NT2/D1 (cell line): ENCODE data around the gene POLE.

ENCODE experiments used
- DNase-seq: peaks from one replicate; pipeline ENCODE4 v3.0.0-alpha.2; 2011; ENCODE audit warnings: low read depth, low spot score
- H3K27me3 ChIP-seq: 2 replicates; pipeline ENCODE4 v1.6.0; 2011; ENCODE audit warnings: mild to moderate bottlenecking; ENCODE audit not compliant: insufficient read length, insufficient read depth
- H3K36me3 ChIP-seq: 2 replicates; pipeline ENCODE4 v1.6.1; 2011; ENCODE audit warnings: mild to moderate bottlenecking, low read length, mixed read lengths; ENCODE audit not compliant: insufficient read depth, insufficient read length
- H3K4me1 ChIP-seq: 2 replicates; pipeline ENCODE4 v1.5.1; 2011; ENCODE audit not compliant: insufficient read depth, insufficient read length
- H3K4me3 ChIP-seq: 2 replicates; pipeline ENCODE4 v1.5.1; 2011; ENCODE audit warnings: low read depth; ENCODE audit not compliant: insufficient read length
- H3K9ac ChIP-seq: 2 replicates; pipeline ENCODE4 v1.6.0; 2011; ENCODE audit warnings: low read depth; ENCODE audit not compliant: insufficient read length
- H3K9me3 ChIP-seq: 2 replicates; pipeline ENCODE4 v1.5.1; 2011; ENCODE audit warnings: mild to moderate bottlenecking, low read length; ENCODE audit not compliant: insufficient read depth
- SUZ12 ChIP-seq: IDR thresholded peaks from 2 replicates; pipeline ENCODE4 v1.6.1; 2011; ENCODE audit not compliant: insufficient read length, insufficient read depth; ENCODE audit errors: extremely low read depth
- YY1 ChIP-seq: IDR thresholded peaks from 2 replicates; pipeline ENCODE4 v1.6.1; 2011; ENCODE audit not compliant: insufficient read length, insufficient read depth
- ZNF274 ChIP-seq: IDR thresholded peaks from 2 replicates; pipeline ENCODE4 v1.6.1; 2011; ENCODE audit warnings: mild to moderate bottlenecking, low read depth, low read length

POLE gene

DNA sequence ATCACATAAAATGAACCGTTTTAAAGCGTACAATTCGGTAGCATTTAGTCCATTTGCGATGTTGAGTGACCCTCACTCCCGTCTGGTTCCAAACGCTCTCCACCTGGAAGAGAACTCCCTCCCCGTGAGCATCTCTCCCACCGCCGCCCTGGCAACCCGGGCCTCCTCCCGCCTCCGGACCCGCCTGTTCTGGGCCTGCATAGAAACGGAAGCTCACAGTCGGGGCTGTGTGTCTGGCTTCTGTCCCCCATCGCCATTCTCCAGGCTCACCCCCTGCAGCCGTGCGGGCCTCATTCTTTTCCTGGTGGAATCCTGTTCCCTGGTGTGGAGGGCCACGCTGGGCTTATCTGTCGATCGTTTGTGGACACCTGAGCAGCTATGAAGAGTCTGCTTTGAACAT is 94.1 kb downstream of the POLE start:
- Histone ChIP-seq H3K4me3 (no peak overlapping the region), H3K4me1 (peaks cover 3% of the 10 kb centered on the region), H3K27me3 (peaks cover 81% of the 10 kb centered on the region), H3K36me3 (no peaks in the 10 kb centered on the region), H3K9me3 (no peaks in the 10 kb centered on the region), H3K9ac (no peak overlapping the region)
- DNase-seq: no peak
- TF ChIP-seq SUZ12 (no peak), ZNF274 (no peak), YY1 (no peak)

- DNase-seq: no peak
- Histone ChIP-seq H3K4me3 (no peak overlapping the region), H3K4me1 (peaks cover 2% of the 10 kb centered on the region), H3K36me3 (no peaks in the 10 kb centered on the region), H3K9ac (no peak overlapping the region), H3K9me3 (no peaks in the 10 kb centered on the region), H3K27me3 (peaks cover 85% of the 10 kb centered on the region)
- TF ChIP-seq SUZ12: no peak
Observed at GRCh38 chr12:132592282-132592970, 94.7 kb downstream of the POLE start.

GRCh38 chr12:132591107-132591935 is 95.8 kb downstream of the POLE start:
- Histone ChIP-seq H3K4me3 (no peak overlapping the region), H3K27me3 (peaks cover 84% of the 10 kb centered on the region), H3K9ac (no peak overlapping the region), H3K4me1 (peaks cover 7% of the 10 kb centered on the region), H3K36me3 (no peaks in the 10 kb centered on the region), H3K9me3 (no peaks in the 10 kb centered on the region)
- DNase-seq: no peak
- TF ChIP-seq YY1 (no peak), SUZ12 (no peak), ZNF274 (no peak)

- Histone ChIP-seq H3K4me1 (peaks cover 7% of the 10 kb centered on the region), H3K27me3 (peaks cover 86% of the 10 kb centered on the region), H3K9me3 (no peaks in the 10 kb centered on the region), H3K36me3 (peaks cover 6% of the 10 kb centered on the region), H3K9ac (no peak overlapping the region), H3K4me3 (no peak overlapping the region)
- no peak for TF ChIP-seq YY1
- TF ChIP-seq ZNF274: no peak
- no peak for TF ChIP-seq SUZ12
- DNase-seq: no peak
Observed at GRCh38 chr12:132588821-132589669, 98.1 kb downstream of the POLE start.

- Histone ChIP-seq H3K36me3 (peaks cover 6% of the 10 kb centered on the region), H3K27me3 (peaks cover 79% of the 10 kb centered on the region), H3K9me3 (no peaks in the 10 kb centered on the region), H3K4me3 (no peak overlapping the region), H3K4me1 (peaks cover 7% of the 10 kb centered on the region), H3K9ac (no peak overlapping the region)
- TF ChIP-seq SUZ12: no peak
- no peak for TF ChIP-seq YY1
- TF ChIP-seq ZNF274: no peak
- no peak for DNase-seq
Observed at GRCh38 chr12:132588319-132588718, 98.8 kb downstream of the POLE start.

GRCh38 chr12:132587781-132588180 is 99.4 kb downstream of the POLE start:
- no peak overlapping the region for H3K4me3 ChIP-seq
- H3K9ac ChIP-seq: no peak overlapping the region
- no peak for DNase-seq
- TF ChIP-seq ZNF274: no peak
- TF ChIP-seq SUZ12: no peak
- TF ChIP-seq YY1: no peak
- H3K4me1 ChIP-seq: peaks cover 7% of the 10 kb centered on the region
- peaks cover 6% of the 10 kb centered on the region for H3K36me3 ChIP-seq
- H3K9me3 ChIP-seq: no peaks in the 10 kb centered on the region
- peaks cover 74% of the 10 kb centered on the region for H3K27me3 ChIP-seq

DNA sequence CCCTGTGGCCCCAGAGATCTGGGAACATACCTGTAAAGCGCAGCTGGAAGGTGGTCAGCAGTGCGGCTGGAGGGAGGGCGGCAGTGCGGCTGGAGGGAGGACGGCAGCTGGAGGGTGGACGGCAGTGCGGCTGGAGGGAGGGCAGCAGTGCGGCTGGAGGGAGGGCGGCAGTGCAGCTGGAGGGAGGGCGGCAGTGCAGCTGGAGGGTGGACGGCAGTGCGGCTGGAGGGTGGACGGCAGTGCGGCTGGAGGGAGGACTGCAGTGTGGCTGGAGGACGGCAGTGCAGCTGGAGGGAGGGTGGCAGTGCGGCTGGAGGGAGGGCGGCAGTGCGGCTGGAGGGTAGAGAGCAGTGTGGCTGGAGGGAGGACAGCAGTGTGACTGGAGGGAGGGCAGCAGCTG is 100.2 kb downstream of the POLE start:
- H3K36me3 ChIP-seq: peaks cover 10% of the 10 kb centered on the region
- no peaks in the 10 kb centered on the region for H3K9me3 ChIP-seq
- TF ChIP-seq ZNF274: no peak
- TF ChIP-seq SUZ12: no peak
- no peak for TF ChIP-seq YY1
- no peak overlapping the region for H3K9ac ChIP-seq
- H3K27me3 ChIP-seq: peaks cover 66% of the 10 kb centered on the region
- DNase-seq: no peak
- H3K4me3 ChIP-seq: no peak overlapping the region
- peaks cover 7% of the 10 kb centered on the region for H3K4me1 ChIP-seq
